Inferior parietal cortex (tissue), 1 donor: ENCODE measurements around the gene CYP26A1.

ENCODE experiments used
- DNase-seq: peaks from one replicate; pipeline ENCODE4 v3.0.0-alpha.2; 2016; ENCODE audit errors: extremely low spot score

CYP26A1 gene

GRCh38 chr10:93073539-93074146, at the start of gene CYP26A1:
CYP26A1 (plus strand) TSS chr10:93073893; CDS start chr10:93073935, 42 bp downstream.
- DNase-seq, result no peak

GRCh38 chr10:93026072-93026471, 47.6 kb upstream of the CYP26A1 start:
- no peak for DNase-seq

- no peak for DNase-seq
These were observed 46.2 kb upstream of the CYP26A1 start for GRCh38 chr10:93027508-93027907.

DNA sequence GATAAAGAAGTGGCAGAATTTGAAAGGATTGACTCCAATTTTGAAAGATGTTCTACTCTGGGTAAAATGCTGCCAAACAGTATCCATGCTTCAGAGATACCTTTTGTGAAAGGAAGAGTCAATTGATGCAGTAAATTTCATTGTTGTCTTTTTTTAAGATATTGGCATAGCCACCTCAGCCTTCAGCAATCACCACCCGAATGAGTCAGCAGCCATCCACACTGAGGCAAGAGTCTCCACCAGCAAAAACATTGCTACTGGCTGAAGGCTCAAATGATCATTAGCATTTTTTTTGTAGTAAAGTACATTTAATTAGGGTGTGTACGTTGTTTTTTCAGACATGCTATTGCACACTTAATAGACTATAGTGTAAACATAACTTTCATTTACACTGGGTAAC, 44.8 kb upstream of the CYP26A1 start:
- no peak for DNase-seq

GRCh38 chr10:93030409-93030808, 43.3 kb upstream of the CYP26A1 start:
- DNase-seq, result no peak

GRCh38 chr10:93032105-93032808, 41.4 kb upstream of the CYP26A1 start:
- DNase-seq, result peak; percentile 21

GRCh38 chr10:93032809-93033137, 40.9 kb upstream of the CYP26A1 start:
- DNase-seq, result no peak

GRCh38 chr10:93034426-93034825, 39.3 kb upstream of the CYP26A1 start:
- no peak for DNase-seq

- DNase-seq, result no peak
These were observed 34.6 kb upstream of the CYP26A1 start for GRCh38 chr10:93039110-93039509.

DNA sequence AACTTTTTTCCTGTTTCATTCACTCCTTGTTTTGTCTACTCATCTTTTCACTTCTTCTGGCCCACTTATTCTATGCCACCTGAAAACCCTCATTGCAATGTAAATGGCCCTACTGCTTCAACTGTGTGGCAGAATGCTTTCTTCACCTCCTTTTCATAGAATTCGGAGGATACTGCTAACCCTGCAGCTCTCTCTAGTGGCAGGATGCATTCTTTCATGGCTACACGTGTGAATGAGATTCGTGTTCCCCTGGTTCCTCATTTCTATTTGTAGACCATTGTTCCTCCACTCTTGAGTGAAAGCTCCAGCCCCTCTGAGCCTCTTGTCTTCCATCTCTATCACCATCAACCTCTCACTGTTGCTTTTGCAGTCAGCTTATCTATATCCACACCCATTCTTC, 34.0 kb upstream of the CYP26A1 start:
- DNase-seq, result no peak

DNA sequence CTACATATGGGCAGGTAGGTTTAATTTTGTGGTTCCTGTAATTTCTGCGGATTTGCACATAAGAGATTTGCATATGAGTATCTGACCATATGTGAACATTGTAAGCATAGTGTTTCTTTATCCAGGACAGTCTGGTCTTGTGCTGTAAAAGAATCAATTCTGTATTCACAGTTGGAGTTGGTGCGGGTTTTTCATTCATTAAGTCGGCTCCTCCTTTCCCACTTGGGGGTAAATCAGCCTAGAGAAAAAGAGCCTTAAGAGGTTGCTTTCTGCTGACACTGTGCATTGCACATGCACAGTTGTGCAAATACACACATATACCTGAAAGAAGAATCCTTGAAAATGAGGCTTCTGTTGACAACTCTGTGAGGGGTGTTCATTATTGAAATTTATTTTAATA, 19.2 kb upstream of the CYP26A1 start:
- no peak for DNase-seq

DNA sequence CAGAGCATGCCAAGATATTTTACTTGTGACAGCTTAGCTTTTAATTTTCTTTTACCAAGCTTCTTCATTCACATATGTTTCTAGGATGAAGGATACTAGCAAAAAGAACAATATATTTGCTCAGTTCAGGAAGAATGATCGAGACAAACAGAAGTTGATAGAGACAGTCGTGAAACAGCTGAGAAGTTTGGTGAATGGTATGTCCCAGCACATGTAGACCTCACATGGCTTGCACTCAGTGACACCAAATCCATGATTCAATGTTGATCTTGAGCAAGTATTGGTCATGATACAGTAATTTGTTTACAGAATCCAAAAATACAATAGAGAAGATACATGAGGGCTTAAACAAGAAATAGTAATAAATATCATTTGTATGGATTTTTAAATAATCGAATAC, 15.6 kb upstream of the CYP26A1 start:
- no peak for DNase-seq

DNA sequence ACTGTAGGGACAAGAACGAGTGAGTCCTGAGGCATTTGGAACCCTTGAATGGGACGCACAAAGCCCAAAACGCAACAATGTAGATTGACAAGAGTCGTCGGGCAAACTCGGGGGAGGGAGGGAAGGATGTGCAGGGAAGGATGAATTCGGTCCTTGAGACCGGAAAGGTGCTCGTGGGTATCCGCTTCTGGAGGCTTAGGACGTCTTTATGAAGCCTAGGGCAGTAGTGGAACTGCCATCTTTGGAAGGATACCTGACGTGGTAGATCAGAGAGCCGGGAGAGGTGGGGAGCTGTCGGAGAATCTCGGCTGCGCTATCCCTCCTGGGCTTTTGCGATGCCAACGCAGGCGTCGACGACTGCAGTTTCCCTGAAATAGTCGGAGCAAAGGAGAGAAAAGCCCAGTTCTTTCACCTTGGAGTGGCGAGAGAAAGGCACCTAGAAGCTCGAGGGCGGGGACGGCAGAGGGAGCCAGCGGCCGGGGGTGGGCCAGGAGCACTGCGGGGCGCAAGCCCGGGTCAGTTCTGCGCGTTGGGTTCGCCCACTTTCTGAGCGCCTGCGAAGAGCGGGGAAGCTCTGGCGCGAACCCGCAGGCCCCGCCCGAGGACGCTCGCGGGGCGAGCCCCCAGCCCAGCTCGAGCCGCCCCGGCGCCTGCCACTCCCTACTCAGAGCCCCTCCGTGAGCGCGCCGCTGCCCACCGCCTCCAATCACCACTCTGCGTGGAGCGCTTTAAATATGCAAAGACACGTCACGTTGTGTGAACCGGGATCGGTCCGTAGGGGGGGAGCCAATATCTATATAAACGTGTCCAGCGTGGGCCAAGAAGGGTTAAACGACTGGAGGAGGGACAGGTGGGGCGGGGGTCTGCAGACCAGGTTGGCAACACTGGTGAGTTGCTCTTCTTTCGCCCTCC, 13.5 kb upstream of the CYP26A1 start, which contains the start of gene CYP26C1:
TSS of gene CYP26C1 (plus strand) at position 824 of the 912 bp plus-strand sequence. CDS start 466 bp downstream, outside the sequence.
- DNase-seq, result no peak

- no peak for DNase-seq
These were observed 12.7 kb upstream of the CYP26A1 start for GRCh38 chr10:93060887-93061593.

DNA sequence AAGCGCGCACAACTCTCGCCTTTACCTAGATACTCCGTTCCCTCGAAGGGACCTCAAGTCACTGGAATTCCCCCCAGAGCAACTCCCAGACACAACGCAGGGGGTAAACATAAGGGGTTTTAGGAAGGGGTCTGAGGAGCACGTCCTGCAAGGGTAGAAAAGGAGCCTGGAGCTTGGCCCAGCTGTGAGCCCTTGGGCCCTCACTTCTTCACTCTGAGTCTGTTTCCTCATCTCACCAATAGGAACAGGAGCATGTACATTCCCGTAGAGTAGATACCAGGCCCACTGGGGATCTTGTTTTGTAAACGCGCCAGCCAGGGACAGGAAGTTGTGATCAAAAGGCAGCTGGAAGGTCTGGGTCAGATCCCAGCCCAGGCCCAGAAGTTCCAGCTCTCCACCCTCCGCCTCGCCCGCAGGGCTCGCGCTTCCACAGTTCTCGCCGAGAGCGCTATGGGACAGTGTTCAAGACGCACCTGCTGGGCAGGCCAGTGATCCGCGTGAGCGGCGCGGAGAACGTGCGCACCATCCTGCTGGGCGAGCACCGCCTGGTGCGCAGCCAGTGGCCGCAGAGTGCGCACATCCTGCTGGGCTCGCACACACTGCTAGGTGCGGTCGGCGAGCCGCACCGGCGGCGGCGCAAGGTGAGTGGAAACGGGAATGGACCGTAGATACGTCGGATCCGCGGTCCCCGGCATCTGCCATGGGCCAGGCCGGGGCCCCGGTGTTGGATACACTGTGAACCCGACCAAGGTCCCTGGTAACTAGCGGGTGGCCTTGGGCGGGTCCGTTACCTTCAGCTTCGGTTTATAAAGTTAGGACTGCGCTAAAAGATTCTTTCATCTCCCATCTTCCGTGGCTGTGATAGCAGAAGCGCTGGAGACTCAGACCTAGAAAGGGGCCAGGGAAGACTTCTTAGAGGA, 11.8 kb upstream of the CYP26A1 start:
- no peak for DNase-seq

DNA sequence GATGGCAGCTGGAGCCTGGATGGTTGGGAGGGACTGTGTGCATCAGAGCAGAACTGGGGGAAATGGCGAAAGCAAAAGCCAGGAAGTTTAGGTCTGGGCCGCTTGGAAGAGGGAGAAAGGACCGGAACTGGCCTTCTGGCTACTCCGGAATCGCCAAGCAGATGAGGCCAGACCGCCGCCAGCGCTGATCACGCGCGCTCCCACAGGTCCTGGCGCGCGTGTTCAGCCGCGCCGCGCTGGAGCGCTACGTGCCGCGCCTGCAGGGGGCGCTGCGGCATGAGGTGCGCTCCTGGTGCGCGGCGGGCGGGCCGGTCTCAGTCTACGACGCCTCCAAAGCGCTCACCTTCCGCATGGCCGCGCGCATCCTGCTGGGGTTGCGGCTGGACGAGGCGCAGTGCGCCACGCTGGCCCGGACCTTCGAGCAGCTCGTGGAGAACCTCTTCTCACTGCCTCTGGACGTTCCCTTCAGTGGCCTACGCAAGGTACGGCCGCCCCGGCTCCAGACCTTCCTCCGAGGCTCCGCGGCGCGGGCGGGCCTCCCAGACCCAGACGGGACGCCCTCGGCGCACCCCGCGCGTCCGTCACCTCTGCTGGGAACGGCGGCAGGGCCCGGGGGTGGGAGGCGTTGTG, 11.1 kb upstream of the CYP26A1 start:
- DNase-seq, result no peak

DNA sequence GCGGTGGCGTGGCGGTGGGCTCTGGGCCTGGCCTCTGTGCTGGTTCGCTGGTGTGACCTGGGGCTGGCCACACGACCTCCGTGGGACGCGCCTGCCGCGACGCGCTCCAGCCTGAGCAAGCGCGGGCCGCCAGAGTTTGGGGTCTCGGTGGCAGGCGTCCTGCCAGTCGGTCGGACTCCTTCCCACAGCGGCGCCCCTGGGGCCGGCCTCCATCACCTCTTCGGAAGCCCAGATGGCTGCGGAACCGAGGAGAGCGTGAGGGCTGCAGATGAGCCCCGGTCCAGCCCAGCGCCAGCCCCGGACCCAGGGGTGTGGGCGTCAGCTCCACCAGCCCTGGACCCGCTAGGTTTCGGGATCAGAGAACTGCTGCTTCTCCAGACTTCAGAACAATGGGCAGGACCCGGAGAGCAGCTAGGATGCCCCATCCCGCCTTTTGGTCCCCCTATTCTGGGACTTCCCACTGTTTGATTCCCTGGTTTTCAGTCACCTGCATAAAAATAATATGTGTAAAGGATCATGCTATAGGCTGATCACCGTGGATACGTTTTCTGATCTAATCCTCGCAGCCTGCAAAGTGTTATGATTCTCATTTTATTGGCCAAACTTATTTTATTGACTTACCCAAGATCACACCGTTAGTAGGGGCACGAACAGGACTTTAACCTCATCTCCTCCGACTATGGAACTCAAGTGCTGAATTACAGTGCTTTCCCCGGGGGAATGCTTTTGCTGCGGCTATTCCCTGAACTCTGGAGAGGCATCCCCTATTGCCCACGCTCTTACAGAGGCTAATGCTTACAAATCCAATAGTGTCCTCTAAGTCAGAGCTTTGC, 10.3 kb upstream of the CYP26A1 start:
- no peak for DNase-seq

- DNase-seq, result no peak
These were observed 9.6 kb upstream of the CYP26A1 start for GRCh38 chr10:93063977-93064660.
